RWPE1 (cell line): ENCODE data around the gene RNF224.
A peak's percentile ranks its signal among the peaks of the same experiment; 100 is the strongest.

Source experiments
- CTCF ChIA-PET: fragments of 350-600 bp; sonication (Branson Sonifier 250); formaldehyde crosslinking; extraction: SDS; loops from one replicate; lab custom pipeline; 2021; lab: Yijun Ruan, JAX
- POLR2A ChIA-PET: fragments of 400-600 bp; formaldehyde crosslinking; extraction: SDS; loops from one replicate; lab custom pipeline; 2020; ENCODE audit warnings: antibody characterized with exemption; ENCODE audit not compliant: low non-redundant PET; lab: Yijun Ruan, JAX
- DNase-seq: peaks from one replicate; pipeline ENCODE4 v3.0.0; 2012; ENCODE audit warnings: low spot score
- H3K27ac ChIP-seq: fragments of 450-650 bp; 2 replicates; pipeline ENCODE4 v1.5.1; 2017
- CTCF ChIP-seq: fragments of 450-650 bp; conservative IDR thresholded peaks from 2 replicates; pipeline ENCODE4 v1.5.1; 2017; ENCODE audit warnings: low read depth, mild to moderate bottlenecking

Gene RNF224

DNA sequence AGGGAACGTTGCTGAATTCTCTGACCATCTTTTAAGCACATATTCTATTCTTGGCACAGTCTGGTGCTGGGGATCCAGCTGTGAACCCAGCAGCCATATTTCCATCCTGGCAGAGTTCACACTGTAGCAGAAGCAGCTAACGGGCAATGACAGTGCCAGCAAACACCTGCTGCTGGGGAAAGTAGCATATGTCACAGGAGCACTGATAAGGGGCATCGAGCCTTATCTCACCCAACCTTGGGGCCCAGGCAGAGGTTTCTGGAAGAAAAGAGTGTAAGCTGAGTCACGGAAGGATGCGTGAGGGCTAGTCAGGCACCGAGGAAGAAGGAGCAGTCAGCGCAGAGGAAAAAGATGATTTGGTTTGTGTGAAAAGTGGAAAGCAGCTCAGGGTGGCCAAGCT, 20.7 kb upstream of the RNF224 start:
- H3K27ac ChIP-seq, result peak overlapping the region; percentile 80
- TF ChIP-seq CTCF, result no peak
- ChIA-PET CTCF (interaction anchor here (0.6 to 1.2 kb wide), 3 partner anchors 18 to 45 kb away, joined by 4 to 6 read pairs (median 5); partner anchors contain the start of gene CYSRT1), POLR2A (interaction anchor here (1.3 kb wide), 1 partner anchor 17 kb away, joined by 5 read pairs; no protein-coding TSS in a partner anchor)
- no peak for DNase-seq

DNA sequence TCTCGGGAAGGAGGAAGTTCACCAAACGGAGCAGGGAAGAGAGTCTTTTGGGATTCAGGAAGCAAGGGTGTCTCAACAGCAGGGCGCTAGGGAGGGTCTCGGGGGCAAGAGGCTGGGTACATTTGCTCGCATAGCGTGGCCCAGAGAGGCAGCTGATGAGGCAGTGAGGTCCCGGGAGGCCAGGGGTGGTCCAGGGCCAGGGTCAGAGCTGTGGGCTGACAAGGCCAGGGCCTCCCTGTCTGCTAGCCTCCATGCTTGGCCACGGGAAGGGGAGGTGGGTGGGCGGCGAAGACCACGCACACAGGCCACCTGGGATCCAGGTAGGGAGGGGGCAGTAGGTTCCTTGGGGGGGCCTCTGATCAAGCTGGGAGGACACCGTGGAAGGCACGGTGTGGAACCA, 15.8 kb upstream of the RNF224 start:
- DNase-seq, result no peak

GRCh38 chr9:137212520-137212919, 14.8 kb upstream of the RNF224 start:
- DNase-seq, result no peak
- no peak for TF ChIP-seq CTCF
- H3K27ac ChIP-seq, result peak overlapping the region; percentile 82
- ChIA-PET POLR2A (no interaction called here), CTCF (interaction anchor here (1.4 to 2.1 kb wide), 2 partner anchors 22 to 24 kb away, joined by 4 to 8 read pairs; no protein-coding TSS in a partner anchor)

More for the DNA sequence above, 15.8 kb upstream of the RNF224 start:
- POLR2A ChIA-PET, result no interaction called here
- H3K27ac ChIP-seq, result peak overlapping the region; percentile 82
- CTCF ChIA-PET, result interaction anchor here (2.1 kb wide), 1 partner anchor 25 kb away, joined by 8 read pairs; no protein-coding TSS in a partner anchor
- TF ChIP-seq CTCF, result no peak

- no peak for DNase-seq
- CTCF ChIA-PET, result interaction anchor here (0.7 to 2.1 kb wide), 7 partner anchors 11 to 36 kb away, joined by 3 to 8 read pairs (median 4); no protein-coding TSS in a partner anchor
- no peak; the same call in 1 of the 2 replicates for TF ChIP-seq CTCF
- POLR2A ChIA-PET, result interaction anchor here (0.6 kb wide), 1 partner anchor 8 kb away, joined by 3 read pairs; the partner anchor contains the start of genes NDOR1 and TMEM203
- peak overlapping the region; percentile 82 for H3K27ac ChIP-seq
Observed at GRCh38 chr9:137213160-137214060, 13.9 kb upstream of the RNF224 start.

- ChIA-PET CTCF (interaction anchor here (0.6 to 1.9 kb wide), 6 partner anchors 9 to 95 kb away, joined by 3 to 4 read pairs (median 4); no protein-coding TSS in a partner anchor), POLR2A (no interaction called here)
- no peak for TF ChIP-seq CTCF
- peak overlapping the region; percentile 82 for H3K27ac ChIP-seq
- no peak for DNase-seq
Observed at GRCh38 chr9:137214620-137215019, 12.7 kb upstream of the RNF224 start.
